Medulla oblongata (tissue), 1 donor: ENCODE measurements around the gene GRIA4.

Experiments used
- DNase-seq: peaks from one replicate; pipeline ENCODE4 v3.0.0-alpha.2; 2015; ENCODE audit errors: extremely low spot score

GRIA4 gene

DNA sequence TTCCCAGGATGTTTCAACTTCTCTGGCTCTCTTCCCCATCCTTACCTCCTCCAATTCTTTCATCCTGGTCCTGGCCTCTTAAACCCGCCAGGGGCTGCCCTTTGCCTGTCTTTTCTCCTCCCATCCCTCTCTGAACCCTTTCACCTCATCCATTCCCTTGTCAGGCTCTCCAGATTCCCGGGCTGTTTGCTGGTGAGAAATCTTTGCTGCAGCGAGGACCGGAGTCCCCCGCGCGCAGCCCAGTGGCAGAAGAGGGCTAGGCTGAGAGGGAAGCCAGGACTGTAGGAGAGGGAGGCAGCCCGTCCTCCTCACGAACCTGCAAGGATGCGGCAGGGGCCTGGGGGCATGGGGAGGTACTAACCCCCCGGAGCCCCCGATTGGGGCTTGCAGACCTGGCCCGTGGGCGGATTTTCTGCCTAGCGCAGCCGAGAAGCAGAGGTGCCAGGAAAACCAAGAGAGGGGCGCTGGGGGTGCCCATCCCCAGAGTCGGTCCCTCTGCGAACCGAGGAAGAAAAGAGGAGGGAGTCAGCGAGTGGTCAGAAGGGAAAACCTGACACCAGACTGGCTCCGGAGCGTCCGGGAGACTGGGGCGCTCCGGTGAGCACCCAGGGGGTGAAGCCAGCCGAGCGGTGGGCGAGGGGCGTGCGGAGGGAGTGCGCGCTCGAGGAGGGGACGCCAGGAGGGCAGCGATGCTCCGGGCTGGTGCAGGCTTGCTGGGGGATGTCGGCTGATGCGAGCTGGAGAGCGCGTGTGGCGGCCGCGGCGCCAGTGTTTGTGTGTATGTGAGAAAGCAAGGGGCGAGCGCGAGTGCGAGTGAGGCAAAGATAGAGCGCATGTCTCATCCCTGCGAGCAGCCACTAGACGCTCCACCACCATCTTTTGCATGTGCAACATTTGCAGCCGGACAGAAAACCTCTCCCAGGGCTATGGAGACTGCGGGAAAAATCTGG is at the start of gene GRIA4:
TSS of gene GRIA4 (plus strand) at position 242 of the 950 bp plus-strand sequence. CDS start 925 bp downstream, outside the sequence.
- peak; percentile 78 for DNase-seq

- DNase-seq = no peak
Observed at GRCh38 chr11:105573091-105573490, 36.8 kb upstream of the GRIA4 start.

- DNase-seq = no peak
Observed at GRCh38 chr11:105574974-105575373, 34.9 kb upstream of the GRIA4 start.

DNA sequence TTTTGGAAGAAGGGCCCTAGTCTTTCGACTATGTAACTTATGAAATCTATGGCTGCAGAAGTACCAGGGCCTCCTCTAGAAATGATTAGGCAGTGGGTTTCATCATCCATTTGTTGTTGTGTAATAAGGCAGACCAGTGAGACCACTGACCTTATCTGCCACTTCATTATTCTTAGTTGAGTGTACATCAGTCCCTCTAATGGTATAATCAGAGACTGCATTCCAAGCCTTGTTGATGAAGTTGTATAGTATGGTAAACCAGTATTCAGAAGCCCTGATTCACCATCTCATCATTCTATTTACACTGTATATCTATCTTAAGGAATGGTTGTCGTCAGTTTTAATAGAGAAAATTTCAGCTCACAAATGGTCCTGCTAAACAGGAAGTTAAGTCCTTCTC is 32.2 kb upstream of the GRIA4 start:
- DNase-seq = no peak

DNA sequence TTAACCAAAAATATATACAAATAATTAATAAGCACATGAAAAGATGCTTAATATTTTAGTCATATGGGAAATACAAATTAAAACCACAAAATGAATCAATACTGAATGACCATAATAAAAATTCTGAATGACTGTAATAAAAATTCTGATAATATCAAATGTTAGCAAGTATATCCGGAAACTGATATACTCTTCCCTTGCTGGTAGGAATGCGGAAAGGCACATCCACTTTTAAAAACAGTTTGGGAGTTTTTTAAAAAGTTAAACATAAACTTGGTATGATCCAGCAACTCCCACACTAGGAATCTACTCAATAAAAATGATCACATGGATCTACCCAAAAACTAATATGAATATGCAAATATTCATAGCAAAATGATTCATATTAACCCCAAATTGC is 30.8 kb upstream of the GRIA4 start:
- no peak for DNase-seq

DNA sequence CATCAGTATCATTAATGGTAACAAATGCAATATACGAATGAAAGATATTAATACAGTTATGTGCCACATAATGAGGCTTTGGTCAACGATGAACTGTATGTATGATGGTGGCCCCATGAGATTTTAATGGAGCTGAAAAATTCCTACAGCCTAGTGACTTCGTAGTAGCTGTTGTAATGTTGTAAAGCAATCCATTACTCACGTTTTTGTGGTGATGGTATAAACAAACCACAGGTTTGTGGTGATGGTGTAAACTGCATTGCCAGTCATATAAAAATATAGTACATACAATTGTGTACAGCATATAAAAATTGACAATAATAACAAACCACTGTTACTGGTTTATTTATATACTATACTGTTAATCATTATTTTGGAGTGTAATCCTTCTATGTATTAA is 27.4 kb upstream of the GRIA4 start:
- DNase-seq = no peak

DNA sequence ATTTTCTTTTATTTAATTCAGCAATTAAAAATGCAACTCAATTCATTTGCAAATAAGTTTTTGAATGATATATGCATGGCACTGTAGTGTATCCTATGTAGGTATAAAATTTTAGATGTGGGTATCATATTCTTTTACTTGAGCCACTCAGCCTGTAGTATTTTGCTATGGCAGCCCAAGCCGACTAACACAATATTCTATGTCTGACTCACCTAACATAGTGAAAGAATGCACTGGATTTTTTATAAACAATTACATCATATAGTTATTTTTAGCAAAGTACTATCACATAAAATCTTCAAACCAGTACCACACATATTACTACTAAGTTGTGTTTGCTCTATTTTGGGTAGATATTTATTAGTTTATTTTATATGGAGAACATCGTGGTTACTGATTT is 21.9 kb upstream of the GRIA4 start:
- no peak for DNase-seq

GRCh38 chr11:105589346-105589745 is 20.5 kb upstream of the GRIA4 start:
- no peak for DNase-seq

DNA sequence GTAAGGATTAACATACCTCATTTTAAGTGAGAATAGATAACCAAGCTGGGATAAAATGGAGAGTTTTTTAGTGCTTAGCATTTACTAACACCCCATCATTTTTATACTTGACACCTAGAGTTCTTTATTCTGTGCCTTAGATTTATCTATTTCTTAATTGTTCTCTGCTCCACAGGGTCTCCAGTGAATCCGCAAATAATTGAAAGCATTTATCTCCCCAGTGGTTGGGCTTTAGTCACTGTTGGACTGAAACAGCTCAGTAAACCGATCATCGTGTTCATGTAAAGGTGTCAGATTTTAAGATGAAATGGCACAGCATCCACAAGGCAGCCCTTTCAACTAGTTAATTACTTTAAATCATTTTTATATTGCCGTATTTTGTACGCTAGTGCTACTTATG is 17.8 kb upstream of the GRIA4 start:
- no peak for DNase-seq

DNA sequence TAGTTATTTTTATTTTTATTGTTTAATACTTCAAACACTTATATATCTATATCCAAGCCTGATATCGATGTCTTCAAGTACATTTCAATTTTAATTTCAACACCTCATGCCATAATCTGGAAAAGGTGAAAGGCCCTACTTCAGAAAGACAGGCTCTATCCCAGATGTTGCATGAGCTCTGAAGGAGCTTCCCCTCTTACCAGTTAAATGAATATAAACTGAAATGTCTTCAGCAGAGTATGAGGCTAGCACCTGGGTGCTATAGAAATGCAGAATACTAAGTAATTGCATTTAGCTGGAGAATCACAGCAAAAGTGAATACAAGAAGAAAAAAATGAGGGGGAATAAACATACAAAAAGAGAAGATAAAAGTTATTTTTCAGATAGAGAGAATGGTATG is 11.5 kb upstream of the GRIA4 start:
- DNase-seq = no peak

DNA sequence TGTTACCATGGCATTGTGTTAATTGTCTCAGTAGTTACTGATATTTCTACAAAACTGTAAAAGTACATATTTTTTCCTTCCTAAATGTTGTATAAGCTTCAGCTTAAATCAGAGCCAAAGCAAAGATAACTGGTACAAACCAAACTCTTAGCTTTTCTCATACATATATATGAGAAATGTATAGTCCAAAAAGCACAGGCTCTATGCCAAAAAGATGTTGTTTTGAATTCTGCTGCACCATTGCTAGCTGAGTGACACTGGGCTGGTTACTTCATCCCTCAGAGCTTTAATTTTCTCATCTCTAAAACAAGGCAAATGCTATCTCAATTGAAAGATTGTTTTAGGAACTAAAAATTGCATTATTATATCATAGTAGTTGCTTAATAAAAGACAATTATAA is 6.7 kb upstream of the GRIA4 start:
- DNase-seq = no peak

DNA sequence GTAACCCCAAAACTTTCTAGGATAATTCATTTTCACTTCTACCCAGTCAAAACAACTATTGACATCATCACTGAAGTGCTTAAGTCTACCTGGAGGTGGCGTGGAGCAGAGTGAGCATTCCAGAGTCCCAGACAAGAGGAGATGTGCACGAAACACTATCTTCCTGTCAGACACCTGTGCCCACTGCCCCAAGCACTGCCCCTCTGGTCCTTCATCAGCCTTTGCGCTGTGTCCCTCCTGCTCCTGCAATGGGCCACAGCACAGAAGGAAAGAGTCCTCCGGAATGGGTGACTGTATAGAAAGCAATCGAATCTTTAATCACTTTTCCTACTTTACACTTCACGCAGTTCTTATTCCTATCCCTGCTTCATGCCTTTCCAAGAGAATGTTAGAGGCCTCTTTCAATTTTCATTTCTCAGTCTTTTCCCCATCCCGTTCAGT is 512 bp upstream of the GRIA4 start:
- peak; percentile 64 for DNase-seq

- peak; percentile 33 for DNase-seq
Observed at GRCh38 chr11:105610871-105611571, 1.1 kb downstream of the GRIA4 start.

GRCh38 chr11:105611572-105612441 is 1.9 kb downstream of the GRIA4 start:
- peak; percentile 57 for DNase-seq

DNA sequence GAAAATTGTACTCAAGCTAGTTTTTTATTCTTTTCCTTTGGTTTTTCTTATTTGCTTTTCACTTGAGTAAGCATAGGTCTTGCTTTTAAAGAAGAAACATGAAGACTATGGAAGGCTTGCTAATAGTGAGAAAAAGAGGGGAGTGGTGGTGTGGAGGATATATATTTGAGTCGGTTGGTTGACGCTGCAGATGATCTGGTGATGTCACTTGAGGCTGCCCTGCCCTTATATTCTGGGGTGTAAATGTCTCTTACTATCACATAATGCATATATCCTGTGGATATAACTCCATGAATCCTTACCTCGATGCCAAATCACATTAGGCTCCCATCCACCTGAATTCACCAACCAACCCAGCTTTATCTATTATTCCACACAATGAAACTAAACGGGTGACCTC is 2.9 kb downstream of the GRIA4 start:
- peak; percentile 50 for DNase-seq

DNA sequence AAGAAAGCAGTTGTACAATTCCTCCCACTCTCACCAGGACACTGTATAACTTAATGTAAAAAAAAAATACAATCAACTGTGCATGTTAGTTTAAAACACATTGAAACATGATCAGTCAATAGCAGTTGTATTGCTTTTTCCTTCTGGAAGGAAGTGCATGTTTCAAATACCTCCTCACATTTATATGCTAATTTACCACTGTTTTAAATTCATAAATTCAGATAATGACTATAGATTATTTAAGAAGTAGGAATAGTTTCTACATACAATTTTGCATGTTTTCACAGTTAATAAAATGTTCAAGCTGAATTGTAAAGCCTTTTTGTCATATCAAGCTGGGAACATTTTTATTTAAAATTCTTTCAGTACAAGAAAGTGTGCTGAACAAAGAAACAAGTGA is 3.3 kb downstream of the GRIA4 start:
- DNase-seq = no peak

GRCh38 chr11:105618343-105618955 is 8.6 kb downstream of the GRIA4 start:
- peak; percentile 39 for DNase-seq

GRCh38 chr11:105619556-105619955 is 9.7 kb downstream of the GRIA4 start:
- peak; percentile 64 for DNase-seq

- DNase-seq = no peak
Observed at GRCh38 chr11:105622016-105622415, 12.1 kb downstream of the GRIA4 start.

DNA sequence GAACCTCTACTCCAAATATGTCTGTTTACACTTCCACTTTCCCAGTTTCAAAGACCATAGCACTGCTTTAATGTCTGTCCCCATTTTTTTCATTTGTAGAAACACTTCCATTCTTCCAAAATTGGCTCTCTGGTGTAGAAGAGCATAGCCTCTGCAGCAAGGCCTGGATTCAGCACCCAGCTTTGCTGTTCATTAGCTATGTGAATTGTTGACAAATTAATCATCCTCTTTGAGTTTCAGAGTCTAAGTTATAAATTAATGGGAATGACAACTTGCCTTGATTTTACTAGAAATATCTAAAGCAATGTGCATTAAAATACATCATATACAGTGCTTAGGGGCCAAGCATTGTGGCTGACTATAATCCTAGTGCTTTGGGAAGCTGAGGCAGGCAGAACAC is 22.4 kb downstream of the GRIA4 start:
- no peak for DNase-seq

DNA sequence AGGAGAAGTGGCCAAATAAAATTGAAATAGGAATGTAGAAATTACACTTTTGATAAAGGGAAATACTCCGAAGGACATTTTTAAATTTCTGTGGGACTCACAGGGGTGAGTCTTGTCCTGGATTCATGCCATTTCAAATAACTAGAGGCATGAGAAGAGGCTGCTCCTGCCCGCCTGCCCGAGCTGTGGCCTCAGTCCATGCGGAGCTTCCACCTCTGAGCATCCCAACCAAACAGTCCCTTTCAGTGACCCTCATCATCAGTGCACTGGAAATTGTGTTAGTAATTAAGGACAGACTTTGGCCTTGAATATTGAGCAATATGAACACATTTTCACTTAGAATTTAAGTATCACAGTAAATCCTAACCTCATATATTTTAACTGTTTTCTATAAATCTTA is 25.6 kb downstream of the GRIA4 start:
- no peak for DNase-seq
